GM21737 (cell line): Measurements from ENCODE around the gene DEFB132.

ENCODE experiments used
- ATAC-seq: cut with Tn5 transposase; IDR thresholded peaks from one replicate; pipeline ENCODE4 v1.9.1; 2021; ENCODE audit warnings: mild to moderate bottlenecking, moderate library complexity; ENCODE audit not compliant: unreplicated experiment

DEFB132 gene

GRCh38 chr20:295804-296203 is 38.3 kb downstream of the DEFB132 start:
- no peak for ATAC-seq

DNA sequence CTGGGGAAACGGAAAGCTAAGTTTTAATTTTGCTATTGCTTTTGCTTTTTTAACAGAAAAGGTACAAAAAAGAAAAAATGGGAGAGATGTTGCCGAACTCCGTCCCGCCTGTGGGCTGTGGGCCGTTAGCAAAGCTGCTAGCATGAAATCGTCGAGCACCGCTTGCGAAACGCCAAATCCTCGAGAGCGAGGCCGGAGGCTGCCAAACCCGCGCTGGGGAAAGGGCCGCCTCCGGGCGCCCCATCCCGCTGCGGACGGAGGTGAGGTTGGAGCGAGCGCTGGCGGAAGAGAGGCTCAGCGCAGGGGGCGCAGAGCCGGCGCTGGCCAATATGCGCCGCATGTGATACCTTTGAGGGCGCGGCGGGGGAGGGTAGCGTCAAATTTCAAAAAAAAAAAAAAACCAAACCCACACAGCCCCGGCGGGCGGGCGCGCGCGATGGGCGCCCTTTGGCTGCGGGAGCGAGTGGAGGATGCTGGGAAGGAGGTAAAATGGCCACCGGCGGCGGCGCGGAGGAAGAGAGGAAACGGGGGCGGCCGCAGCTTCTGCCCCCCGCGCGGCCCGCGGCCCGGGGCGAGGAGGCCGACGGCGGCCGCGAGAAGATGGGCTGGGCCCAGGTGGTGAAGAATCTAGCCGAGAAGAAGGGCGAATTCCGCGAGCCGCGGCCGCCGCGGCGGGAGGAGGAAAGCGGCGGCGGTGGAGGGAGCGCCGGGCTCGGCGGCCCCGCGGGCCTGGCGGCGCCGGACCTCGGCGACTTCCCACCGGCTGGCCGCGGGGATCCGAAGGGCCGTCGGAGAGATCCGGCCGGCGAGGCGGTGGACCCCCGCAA is 39.8 kb downstream of the DEFB132 start, which contains the start of gene ZCCHC3:
ZCCHC3 (plus strand) TSS at position 473 of the 827 bp plus-strand sequence; CDS start at position 490, 17 bp downstream.
- peak; percentile 66 for ATAC-seq

DNA sequence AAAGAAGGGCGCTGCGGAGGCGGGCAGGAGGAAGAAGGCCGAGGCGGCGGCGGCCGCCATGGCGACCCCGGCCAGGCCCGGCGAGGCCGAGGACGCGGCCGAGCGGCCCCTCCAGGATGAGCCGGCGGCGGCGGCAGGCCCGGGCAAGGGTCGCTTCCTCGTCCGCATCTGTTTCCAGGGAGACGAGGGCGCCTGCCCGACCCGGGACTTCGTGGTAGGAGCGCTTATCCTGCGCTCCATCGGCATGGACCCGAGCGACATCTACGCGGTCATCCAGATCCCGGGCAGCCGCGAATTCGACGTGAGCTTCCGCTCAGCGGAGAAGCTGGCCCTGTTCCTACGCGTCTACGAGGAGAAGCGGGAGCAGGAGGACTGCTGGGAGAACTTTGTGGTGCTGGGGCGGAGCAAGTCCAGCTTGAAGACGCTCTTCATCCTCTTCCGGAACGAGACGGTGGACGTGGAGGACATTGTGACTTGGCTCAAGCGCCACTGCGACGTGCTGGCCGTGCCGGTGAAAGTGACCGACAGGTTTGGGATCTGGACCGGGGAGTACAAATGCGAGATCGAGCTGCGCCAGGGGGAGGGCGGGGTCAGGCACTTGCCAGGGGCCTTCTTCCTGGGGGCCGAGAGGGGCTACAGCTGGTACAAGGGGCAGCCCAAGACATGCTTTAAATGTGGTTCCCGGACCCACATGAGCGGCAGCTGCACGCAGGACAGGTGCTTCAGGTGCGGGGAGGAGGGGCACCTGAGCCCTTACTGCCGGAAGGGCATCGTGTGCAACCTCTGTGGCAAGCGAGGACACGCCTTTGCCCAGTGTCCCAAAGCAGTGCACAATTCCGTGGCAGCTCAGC is 40.6 kb downstream of the DEFB132 start:
- peak; percentile 18 for ATAC-seq

- ATAC-seq: no peak
Observed at GRCh38 chr20:298776-299391, 41.4 kb downstream of the DEFB132 start.

- no peak for ATAC-seq
Observed at GRCh38 chr20:300345-300990, 42.9 kb downstream of the DEFB132 start.

DNA sequence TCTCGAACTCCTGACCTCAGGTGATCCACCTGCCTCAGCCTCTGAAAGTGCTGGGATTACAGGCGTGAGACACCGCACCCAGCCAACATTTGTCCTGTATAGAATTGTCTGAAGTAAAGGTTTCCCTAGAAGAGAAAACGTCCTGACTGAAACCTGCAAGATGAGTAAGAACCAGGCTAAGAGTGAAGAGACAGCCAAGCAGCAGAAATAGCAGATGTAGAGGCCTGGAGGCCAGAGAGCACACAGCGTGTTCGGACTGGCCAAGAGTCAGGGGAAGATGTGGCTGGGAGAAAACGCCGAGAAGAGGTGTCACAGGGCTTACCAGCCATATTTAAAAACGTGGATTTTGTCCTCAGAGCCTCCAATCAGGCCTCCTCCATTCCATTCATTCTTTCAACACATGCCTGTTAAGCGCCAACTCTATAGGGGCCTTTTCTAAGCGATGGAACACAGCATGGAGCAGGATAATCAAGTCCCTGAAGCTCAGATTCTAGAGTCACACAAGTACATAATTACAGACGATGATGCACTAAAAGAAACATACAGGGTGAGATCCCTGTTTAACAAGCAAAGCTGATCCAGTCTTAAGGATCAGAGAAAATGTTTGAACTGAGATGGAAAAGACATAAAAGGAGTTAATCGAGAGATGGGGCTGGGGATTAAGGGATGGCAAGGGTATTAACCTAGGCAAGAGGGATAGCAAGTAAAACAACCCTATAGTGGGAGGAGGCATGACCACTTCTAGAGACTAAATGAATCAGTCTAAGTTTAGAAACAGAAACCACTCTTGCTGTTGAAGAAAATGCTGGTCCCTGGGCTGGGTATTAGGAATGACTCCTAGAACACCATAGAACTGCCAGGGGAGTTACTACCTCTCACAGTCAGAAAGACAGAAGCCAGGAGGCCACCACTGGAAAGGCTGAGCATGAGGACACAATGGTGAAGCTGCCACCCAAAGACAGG is 44.6 kb downstream of the DEFB132 start:
- ATAC-seq: no peak

DNA sequence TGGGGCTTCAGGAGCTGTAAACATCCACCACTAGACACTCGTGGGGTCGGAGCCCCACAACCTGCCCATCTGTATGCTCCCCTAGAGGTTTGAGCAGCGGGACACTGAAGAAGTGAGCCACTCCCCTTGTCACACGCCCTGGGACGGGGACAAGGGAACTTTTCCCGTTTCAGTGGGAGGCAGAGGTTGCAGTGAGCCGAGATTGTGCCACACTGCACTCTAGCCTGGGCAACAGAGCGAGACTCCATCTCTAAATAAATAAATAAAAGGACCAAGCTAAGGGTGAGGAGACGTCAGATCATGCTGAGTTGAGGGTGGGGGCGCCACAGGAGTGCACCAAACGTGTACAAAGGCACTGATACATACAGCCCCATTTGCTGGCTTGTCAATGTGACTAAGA is 48.2 kb downstream of the DEFB132 start:
- ATAC-seq: no peak

GRCh38 chr20:308427-309038 is 51.0 kb downstream of the DEFB132 start:
- ATAC-seq: no peak

- no peak for ATAC-seq
Observed at GRCh38 chr20:309306-309840, 51.8 kb downstream of the DEFB132 start.

DNA sequence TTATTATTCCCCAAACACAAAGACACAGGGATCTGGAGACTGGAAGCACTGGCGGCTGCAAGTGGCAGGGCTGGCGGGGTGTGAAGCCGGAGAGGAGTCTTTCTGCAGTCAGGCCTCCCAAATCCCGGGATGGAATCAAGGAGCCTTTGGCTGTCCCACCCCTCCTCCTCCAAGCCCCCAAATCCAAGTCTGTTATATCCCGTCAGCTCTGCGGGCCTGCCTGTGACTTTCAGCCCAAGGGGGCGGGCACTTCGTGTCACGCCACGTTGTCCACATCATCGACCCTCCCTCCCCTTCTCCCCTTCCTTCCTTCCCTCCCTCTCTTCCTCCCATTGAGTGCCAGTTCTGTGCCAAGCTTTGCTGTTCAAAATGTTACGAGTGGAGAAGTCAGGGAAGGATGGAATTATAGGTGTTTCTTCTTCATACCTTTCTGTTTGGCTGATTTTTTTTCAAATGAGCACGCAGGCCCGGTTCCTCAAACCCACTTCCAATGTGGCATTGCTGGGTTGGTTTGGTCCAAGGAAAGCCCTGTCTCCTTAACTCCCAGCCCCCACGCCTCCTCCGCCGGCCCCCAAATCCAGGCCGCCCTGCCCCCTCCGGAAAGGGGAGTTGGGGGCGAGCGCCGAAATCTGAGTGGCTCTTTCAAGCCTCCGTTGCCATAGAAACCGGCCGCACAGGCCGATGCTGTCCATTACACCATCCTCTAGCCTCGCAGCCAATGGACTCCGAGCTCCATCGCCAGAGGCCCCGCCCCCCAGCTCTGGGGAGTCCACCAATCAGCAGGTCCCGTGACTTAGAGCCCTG is 52.5 kb downstream of the DEFB132 start:
- peak; percentile 93 for ATAC-seq

DNA sequence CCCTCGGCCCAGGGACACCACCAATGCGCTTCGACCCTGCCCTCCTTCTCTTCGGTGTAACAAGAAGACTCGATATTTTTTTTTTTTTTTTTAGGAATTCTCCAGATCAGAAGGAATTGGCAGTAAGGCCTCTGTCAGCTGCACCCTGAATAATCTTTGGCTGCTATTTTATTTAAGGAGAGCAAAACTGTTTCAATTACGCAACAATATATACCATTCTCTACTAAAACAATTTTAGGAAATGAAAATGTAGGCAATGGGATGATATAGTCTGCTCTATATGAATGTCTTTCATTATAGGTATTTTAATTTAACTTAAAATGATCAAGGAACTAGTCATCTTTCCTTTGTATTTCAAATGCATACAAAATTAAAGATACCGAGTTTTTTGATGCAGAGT is 53.1 kb downstream of the DEFB132 start:
- ATAC-seq: no peak
